Progenitor cell of endocrine pancreas (in vitro differentiated cells): ENCODE data around the gene TCF7. TPM values are rescaled to one million over a fixed set of nuclear protein-coding genes. Genes with fewer than 3 reads are reported as not detected.

Experiments
- DNase-seq: peaks from one replicate; pipeline ENCODE4 v3.0.0; 2021; ENCODE audit warnings: low spot score; ENCODE audit not compliant: unreplicated experiment
- H3K27ac Mint-ChIP-seq: 2 replicates; pipeline ENCODE4 v1.8.0; 2021; ENCODE audit warnings: mild to moderate bottlenecking, moderate library complexity, mixed read lengths
- H3K27me3 Mint-ChIP-seq: 2 replicates; pipeline ENCODE4 v1.8.0; 2021; ENCODE audit warnings: mixed read lengths
- H3K36me3 Mint-ChIP-seq: 2 replicates; pipeline ENCODE4 v1.8.0; 2022; ENCODE audit warnings: mixed read lengths; ENCODE audit not compliant: insufficient read depth
- H3K4me1 Mint-ChIP-seq: 2 replicates; pipeline ENCODE4 v1.8.0; 2021; ENCODE audit warnings: low read depth, mixed read lengths
- H3K4me3 Mint-ChIP-seq: 2 replicates; pipeline ENCODE4 v1.8.0; 2021; ENCODE audit warnings: low read depth, mild to moderate bottlenecking, moderate library complexity, mixed read lengths
- H3K9me3 Mint-ChIP-seq: 2 replicates; pipeline ENCODE4 v1.8.0; 2021; ENCODE audit warnings: low read depth, mixed read lengths
- CTCF ChIP-seq: fragments of 200-600 bp; sonication (generic); IDR thresholded peaks from one replicate; pipeline ENCODE4 v1.5.0; 2021; ENCODE audit warnings: antibody characterized with exemption, mild to moderate bottlenecking; ENCODE audit not compliant: unreplicated experiment
- total RNA-seq: library from RNA; stranded (reverse); gene quantifications from 2 replicates; pipeline ENCODE4 v1.2.1, GENCODE V29; 2021

The TCF7 gene
- total RNA-seq, 1 donor from 2014 or later: 14.4 TPM

GRCh38 chr5:134133188-134133994 is 18.9 kb downstream of the TCF7 start:
- Mint-ChIP-seq H3K9me3 (no peaks in the 10 kb centered on the region), H3K36me3 (peaks cover 8% of the 10 kb centered on the region), H3K4me3 (no peak overlapping the region), H3K27me3 (no peaks in the 10 kb centered on the region), H3K27ac (no peak overlapping the region), H3K4me1 (no peaks in the 10 kb centered on the region)
- no peak for DNase-seq
- TF ChIP-seq CTCF: no peak

GRCh38 chr5:134133995-134134541 is 19.6 kb downstream of the TCF7 start:
- H3K27ac Mint-ChIP-seq: no peak overlapping the region
- H3K27me3 Mint-ChIP-seq: no peaks in the 10 kb centered on the region
- H3K4me3 Mint-ChIP-seq: no peak overlapping the region
- H3K9me3 Mint-ChIP-seq: no peaks in the 10 kb centered on the region
- no peaks in the 10 kb centered on the region for H3K4me1 Mint-ChIP-seq
- peaks cover 8% of the 10 kb centered on the region for H3K36me3 Mint-ChIP-seq
- no peak for TF ChIP-seq CTCF
- DNase-seq: no peak

GRCh38 chr5:134135091-134135655 is 20.7 kb downstream of the TCF7 start:
- Mint-ChIP-seq H3K9me3 (no peaks in the 10 kb centered on the region), H3K27ac (no peak overlapping the region), H3K4me3 (no peak overlapping the region), H3K4me1 (no peaks in the 10 kb centered on the region), H3K27me3 (no peaks in the 10 kb centered on the region), H3K36me3 (peaks cover 8% of the 10 kb centered on the region)
- no peak for DNase-seq
- TF ChIP-seq CTCF: no peak

GRCh38 chr5:134136221-134136631 is 21.7 kb downstream of the TCF7 start:
- Mint-ChIP-seq H3K4me3 (no peak overlapping the region), H3K27ac (no peak overlapping the region), H3K36me3 (peaks cover 8% of the 10 kb centered on the region), H3K27me3 (no peaks in the 10 kb centered on the region), H3K9me3 (no peaks in the 10 kb centered on the region), H3K4me1 (no peaks in the 10 kb centered on the region)
- no peak for TF ChIP-seq CTCF
- no peak for DNase-seq

GRCh38 chr5:134136771-134137170 is 22.3 kb downstream of the TCF7 start:
- no peak for DNase-seq
- Mint-ChIP-seq H3K4me3 (no peak overlapping the region), H3K4me1 (no peaks in the 10 kb centered on the region), H3K9me3 (no peaks in the 10 kb centered on the region), H3K36me3 (peaks cover 8% of the 10 kb centered on the region), H3K27ac (no peak overlapping the region), H3K27me3 (no peaks in the 10 kb centered on the region)
- no peak for TF ChIP-seq CTCF
